ENCODE data around the gene MPPED1.

The MPPED1 gene

GRCh38 chr22:43395086-43395695 is 16.6 kb upstream of the MPPED1 start:
- no peak for DNase-seq
- Histone ChIP-seq H3K9me3 (ENCODE audit: insufficient read depth, low read length, severe bottlenecking) (no peaks in the 10 kb centered on the region), H3K27me3 (ENCODE audit: insufficient read depth, low read length, poor library complexity) (no peaks in the 10 kb centered on the region), H3K36me3 (ENCODE audit: insufficient read depth, low read length) (no peaks in the 10 kb centered on the region), H3K9ac (ENCODE audit: low read depth, low read length) (no peak overlapping the region), H3K27ac (ENCODE audit: low read length) (no peak overlapping the region), H3K79me2 (ENCODE audit: insufficient read depth, low read length) (no peaks in the 10 kb centered on the region), H3K4me2 (ENCODE audit: insufficient read depth, low read length) (no peak overlapping the region), H4K20me1 (ENCODE audit: insufficient read depth, low read length) (peaks cover 7% of the 10 kb centered on the region; the same call in 1 of the 2 replicates), H3K4me1 (ENCODE audit: insufficient read depth, low read length) (no peaks in the 10 kb centered on the region), H2AFZ (ENCODE audit: low read depth, low read length) (no peak overlapping the region), H3K4me3 (ENCODE audit: low read depth in 1 of 2, low read length in 2 of 2) (no peak overlapping the region)
- TF ChIP-seq, protein P1, sequence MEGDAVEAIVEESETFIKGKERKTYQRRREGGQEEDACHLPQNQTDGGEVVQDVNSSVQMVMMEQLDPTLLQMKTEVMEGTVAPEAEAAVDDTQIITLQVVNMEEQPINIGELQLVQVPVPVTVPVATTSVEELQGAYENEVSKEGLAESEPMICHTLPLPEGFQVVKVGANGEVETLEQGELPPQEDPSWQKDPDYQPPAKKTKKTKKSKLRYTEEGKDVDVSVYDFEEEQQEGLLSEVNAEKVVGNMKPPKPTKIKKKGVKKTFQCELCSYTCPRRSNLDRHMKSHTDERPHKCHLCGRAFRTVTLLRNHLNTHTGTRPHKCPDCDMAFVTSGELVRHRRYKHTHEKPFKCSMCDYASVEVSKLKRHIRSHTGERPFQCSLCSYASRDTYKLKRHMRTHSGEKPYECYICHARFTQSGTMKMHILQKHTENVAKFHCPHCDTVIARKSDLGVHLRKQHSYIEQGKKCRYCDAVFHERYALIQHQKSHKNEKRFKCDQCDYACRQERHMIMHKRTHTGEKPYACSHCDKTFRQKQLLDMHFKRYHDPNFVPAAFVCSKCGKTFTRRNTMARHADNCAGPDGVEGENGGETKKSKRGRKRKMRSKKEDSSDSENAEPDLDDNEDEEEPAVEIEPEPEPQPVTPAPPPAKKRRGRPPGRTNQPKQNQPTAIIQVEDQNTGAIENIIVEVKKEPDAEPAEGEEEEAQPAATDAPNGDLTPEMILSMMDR (IDR thresholded peaks at IDR 0.05; ENCODE audit: borderline replicate concordance, extremely low read depth, low read length, poor library complexity, severe bottlenecking) = no peak
- TF ChIP-seq EZH2 (IDR thresholded peaks at IDR 0.05; ENCODE audit: borderline replicate concordance, low read depth, low read length, severe bottlenecking) = no peak
- ATAC-seq (ENCODE audit: insufficient read depth, low read depth) = no peak

DNA sequence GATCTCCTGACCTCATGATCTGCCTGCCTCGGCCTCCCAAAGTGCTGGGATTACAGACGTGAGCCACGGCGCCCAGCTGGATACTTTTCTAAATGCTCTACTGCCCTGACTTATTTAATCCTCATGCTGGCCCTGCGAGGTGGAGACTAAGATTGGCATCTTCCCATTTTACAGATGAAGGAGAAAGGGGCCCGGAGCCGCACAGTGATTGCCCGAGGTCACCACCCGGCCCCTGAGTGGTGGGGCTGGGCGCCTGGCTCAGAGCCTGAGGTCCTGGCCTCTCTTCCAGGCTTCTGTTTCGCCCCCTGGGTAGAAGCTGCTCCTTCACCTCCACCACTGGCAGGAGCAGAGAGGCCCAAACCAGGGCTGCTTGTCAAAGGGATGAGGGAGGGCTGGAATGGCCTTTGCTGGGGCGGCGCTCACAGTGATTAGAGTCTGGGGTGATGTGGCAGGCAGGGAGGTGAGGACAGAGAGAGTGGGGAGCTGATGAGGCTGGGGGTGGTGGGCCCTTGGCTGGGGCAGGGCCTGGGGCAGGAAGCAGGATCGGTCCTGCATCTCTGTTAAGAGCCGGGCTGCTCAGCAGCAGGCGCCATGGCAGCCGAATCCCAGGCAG is 15.4 kb upstream of the MPPED1 start:
- Histone ChIP-seq H2AFZ (ENCODE audit: low read depth, low read length) (no peak overlapping the region), H3K9ac (ENCODE audit: low read depth, low read length) (no peak overlapping the region), H3K27ac (ENCODE audit: low read length) (no peak overlapping the region), H4K20me1 (ENCODE audit: insufficient read depth, low read length) (peaks cover 11% of the 10 kb centered on the region; the same call in 1 of the 2 replicates), H3K9me3 (ENCODE audit: insufficient read depth, low read length, severe bottlenecking) (no peaks in the 10 kb centered on the region), H3K79me2 (ENCODE audit: insufficient read depth, low read length) (no peaks in the 10 kb centered on the region), H3K27me3 (ENCODE audit: insufficient read depth, low read length, poor library complexity) (no peaks in the 10 kb centered on the region), H3K4me1 (ENCODE audit: insufficient read depth, low read length) (no peaks in the 10 kb centered on the region), H3K4me2 (ENCODE audit: insufficient read depth, low read length) (no peak overlapping the region), H3K36me3 (ENCODE audit: insufficient read depth, low read length) (no peaks in the 10 kb centered on the region), H3K4me3 (ENCODE audit: low read depth in 1 of 2, low read length in 2 of 2) (no peak overlapping the region)
- TF ChIP-seq EZH2 (IDR thresholded peaks at IDR 0.05; ENCODE audit: borderline replicate concordance, low read depth, low read length, severe bottlenecking) = no peak
- TF ChIP-seq, protein P1 (IDR thresholded peaks at IDR 0.05; ENCODE audit: borderline replicate concordance, extremely low read depth, low read length, poor library complexity, severe bottlenecking) = no peak
- DNase-seq (no peak), ATAC-seq (ENCODE audit: insufficient read depth, low read depth) (no peak)

GRCh38 chr22:43396934-43397457 is 14.8 kb upstream of the MPPED1 start:
- TF ChIP-seq, protein P1 (IDR thresholded peaks at IDR 0.05; ENCODE audit: borderline replicate concordance, extremely low read depth, low read length, poor library complexity, severe bottlenecking) = no peak
- no peak for TF ChIP-seq EZH2 (IDR thresholded peaks at IDR 0.05; ENCODE audit: borderline replicate concordance, low read depth, low read length, severe bottlenecking)
- Histone ChIP-seq H3K27me3 (ENCODE audit: insufficient read depth, low read length, poor library complexity) (no peaks in the 10 kb centered on the region), H3K79me2 (ENCODE audit: insufficient read depth, low read length) (no peaks in the 10 kb centered on the region), H3K4me3 (ENCODE audit: low read depth in 1 of 2, low read length in 2 of 2) (no peak overlapping the region), H3K27ac (ENCODE audit: low read length) (no peak overlapping the region), H3K4me1 (ENCODE audit: insufficient read depth, low read length) (no peaks in the 10 kb centered on the region), H3K9me3 (ENCODE audit: insufficient read depth, low read length, severe bottlenecking) (no peaks in the 10 kb centered on the region), H3K9ac (ENCODE audit: low read depth, low read length) (no peak overlapping the region), H3K4me2 (ENCODE audit: insufficient read depth, low read length) (no peak overlapping the region), H2AFZ (ENCODE audit: low read depth, low read length) (no peak overlapping the region), H3K36me3 (ENCODE audit: insufficient read depth, low read length) (no peaks in the 10 kb centered on the region), H4K20me1 (ENCODE audit: insufficient read depth, low read length) (peaks cover 13% of the 10 kb centered on the region; the same call in 1 of the 2 replicates)
- DNase-seq = no peak
- no peak for ATAC-seq (ENCODE audit: insufficient read depth, low read depth)
